HepG2 (cell line): ENCODE results near the gene PNKD. TPM values are rescaled to one million over a fixed set of nuclear protein-coding genes. Genes with fewer than 3 reads are reported as not detected.

Source experiments
- ELF1 ChIP-seq: sonication (generic); formaldehyde crosslinking; IDR thresholded peaks from 2 replicates; pipeline ENCODE4 v1.4.0; 2020; ENCODE audit warnings: missing genetic modification reagents
- GABPA ChIP-seq, 2 experiments: IDR thresholded peaks; 2 replicates each; pipeline ENCODE4 v1.6.1; 2011 to 2016; ENCODE audit warnings: low read depth in 2 of 2, low read length in 1 of 2, missing biosample characterization in 1 of 2, missing genetic modification characterization in 1 of 2
- HCFC1 ChIP-seq: fragments of 150-350 bp; IDR thresholded peaks from 2 replicates; pipeline ENCODE4 v1.6.1; 2014; ENCODE audit warnings: low read depth, low read length
- HDAC1 ChIP-seq: sonication (generic); formaldehyde crosslinking; IDR thresholded peaks from 2 replicates; pipeline ENCODE4 v1.5.1; 2020; ENCODE audit warnings: mild to moderate bottlenecking, missing genetic modification reagents
- HNF4G ChIP-seq, 2 experiments: sonication (generic) in 1 of 2; formaldehyde crosslinking in 1 of 2; IDR thresholded peaks; 2 replicates each; pipeline versions ENCODE4 v1.4.0 to v1.6.1; 2011 to 2020; ENCODE audit warnings: borderline replicate concordance in 2 of 2, low read depth in 2 of 2, mild to moderate bottlenecking in 2 of 2, low read length in 1 of 2, missing genetic modification reagents in 1 of 2, moderate library complexity in 1 of 2
- REXO4 ChIP-seq: sonication (generic); formaldehyde crosslinking; IDR thresholded peaks from 2 replicates; pipeline ENCODE4 v1.8.0; 2022; ENCODE audit warnings: missing genetic modification reagents, mild to moderate bottlenecking, borderline replicate concordance
- SALL1 ChIP-seq: sonication (generic); formaldehyde crosslinking; IDR thresholded peaks from 2 replicates; pipeline ENCODE4 v1.8.0; 2022; ENCODE audit warnings: mild to moderate bottlenecking, missing genetic modification reagents
- SATB2 ChIP-seq: sonication (generic); formaldehyde crosslinking; IDR thresholded peaks from 2 replicates; pipeline ENCODE4 v1.5.0; 2020; ENCODE audit warnings: missing genetic modification reagents
- SNAPC2 ChIP-seq: sonication (generic); formaldehyde crosslinking; IDR thresholded peaks from 2 replicates; pipeline ENCODE4 v1.8.1; 2022; ENCODE audit warnings: mild to moderate bottlenecking, missing genetic modification reagents
- THAP11 ChIP-seq: IDR thresholded peaks from 2 replicates; pipeline ENCODE4 v1.6.1; 2016; ENCODE audit warnings: missing biosample characterization, missing genetic modification reagents
- ZFP90 ChIP-seq: sonication (generic); formaldehyde crosslinking; IDR thresholded peaks from 2 replicates; pipeline ENCODE4 v1.8.0; 2022; ENCODE audit warnings: missing genetic modification reagents, mild to moderate bottlenecking, inconsistent platforms, borderline replicate concordance
- ZNF451 ChIP-seq: sonication (generic); formaldehyde crosslinking; IDR thresholded peaks from 2 replicates; pipeline ENCODE4 v1.5.0; 2020; ENCODE audit warnings: mild to moderate bottlenecking, missing genetic modification reagents
- ZNF546 ChIP-seq: sonication (generic); formaldehyde crosslinking; conservative IDR thresholded peaks from 2 replicates; pipeline ENCODE4 v1.8.1; 2023; ENCODE audit warnings: mild to moderate bottlenecking, missing genetic modification reagents
- ZNF614 ChIP-seq: IDR thresholded peaks from 2 replicates; pipeline ENCODE4 v1.6.1; 2018; ENCODE audit warnings: missing biosample characterization, missing genetic modification reagents, inconsistent platforms, borderline replicate concordance
- ZNF761 ChIP-seq: sonication (generic); formaldehyde crosslinking; conservative IDR thresholded peaks from 2 replicates; pipeline ENCODE4 v1.4.0; 2020; ENCODE audit warnings: mild to moderate bottlenecking, missing genetic modification reagents
- polyA plus RNA-seq, 8 experiments: library from polyadenylated mRNA; depleted of rRNA in 3 of 8; stranded (reverse) in 7 of 8; unstranded in 1 of 8; fragments of >200 nt; fragmentation: Illumina TruSeq in 4 of 8; extraction: Trizol in 4 of 8; gene quantifications; 2 replicates each; pipeline versions ENCODE4 v1.2.1 to v1.2.3, GENCODE V29; 2011 to 2016; ENCODE audit warnings: low read depth in 4 of 8, missing spikeins in 1 of 8, mixed read lengths in 1 of 8; ENCODE audit not compliant: insufficient read depth in 1 of 8
- total RNA-seq, 5 experiments: library from RNA; depleted of rRNA; stranded (reverse); fragments of >200 nt; fragmentation: Illumina TruSeq; extraction: Trizol; gene quantifications; 2 replicates each; pipeline ENCODE4 v1.2.3, GENCODE V29; 2016; ENCODE audit warnings: low read depth in 1 of 5
- TF ChIP-seq, protein P1 (sequence below): sonication (generic); formaldehyde crosslinking; IDR thresholded peaks from 2 replicates; pipeline ENCODE4 v1.9.0; 2021; ENCODE audit warnings: mild to moderate bottlenecking, missing genetic modification reagents
- TF ChIP-seq, protein P2 (sequence below): sonication (generic); formaldehyde crosslinking; IDR thresholded peaks from 2 replicates; pipeline ENCODE4 v1.8.0; 2022; ENCODE audit warnings: mild to moderate bottlenecking, missing genetic modification reagents, moderate library complexity
- TF ChIP-seq, protein P3 (sequence below): IDR thresholded peaks from 2 replicates; pipeline ENCODE4 v1.6.1; 2016; ENCODE audit warnings: low read depth, borderline replicate concordance
- TF ChIP-seq, protein P4 (sequence below): sonication (generic); formaldehyde crosslinking; IDR thresholded peaks from 2 replicates; pipeline ENCODE4 v1.4.0; 2020; ENCODE audit warnings: missing genetic modification reagents

The PNKD gene
- total and polyA plus RNA-seq, 2 of the 13 experiments (the other 11 are each of a cell fraction or from before 2014, with no cell fraction given), result 55.9 to 80.4 TPM

DNA sequence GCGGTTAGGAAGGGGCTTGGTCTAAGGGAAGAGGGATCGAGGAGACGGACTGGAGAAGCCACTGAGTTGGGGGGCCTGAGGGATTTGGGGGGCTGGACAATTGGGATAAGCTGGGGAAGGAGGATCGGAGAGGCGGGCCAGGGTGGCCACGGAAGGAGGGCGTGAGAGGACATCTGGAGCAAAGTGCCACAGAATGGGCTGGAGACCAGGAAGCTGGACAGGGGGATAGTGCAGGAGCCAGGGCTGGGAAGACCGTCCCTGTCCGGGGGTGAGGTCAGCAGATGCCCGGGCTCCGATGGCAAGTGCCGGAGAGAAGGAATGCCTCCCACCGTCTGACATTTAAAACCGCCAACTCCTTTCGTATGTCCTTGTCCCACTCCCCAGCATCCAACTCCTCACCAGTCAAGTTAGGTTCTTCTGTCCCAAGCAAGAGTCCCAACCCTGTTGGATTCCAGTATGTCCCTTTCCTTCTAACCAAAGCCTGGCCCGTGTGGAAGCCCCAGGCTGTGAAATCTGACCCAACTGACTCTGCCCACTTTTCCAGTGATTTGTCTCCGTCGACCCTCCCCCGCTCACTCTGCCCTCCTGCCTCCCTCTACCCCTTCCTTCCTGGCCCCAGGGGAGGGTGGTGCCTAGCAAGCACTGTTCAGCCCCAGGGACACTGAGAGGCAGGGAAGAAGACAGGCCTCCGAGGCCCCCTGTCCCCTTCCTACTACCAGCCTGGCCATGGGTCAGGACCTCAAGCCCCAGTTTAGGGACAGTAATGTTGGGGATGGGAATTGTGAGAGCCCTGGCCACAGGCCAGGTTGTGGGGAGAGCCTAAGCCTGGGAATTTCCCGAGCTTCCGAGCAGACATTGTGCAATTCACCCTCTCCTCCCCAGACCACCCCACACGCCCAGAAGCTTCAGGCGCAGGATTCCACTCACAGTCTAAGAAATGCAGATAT is 53.5 kb downstream of the PNKD start (continued):
- TF ChIP-seq, protein P1, sequence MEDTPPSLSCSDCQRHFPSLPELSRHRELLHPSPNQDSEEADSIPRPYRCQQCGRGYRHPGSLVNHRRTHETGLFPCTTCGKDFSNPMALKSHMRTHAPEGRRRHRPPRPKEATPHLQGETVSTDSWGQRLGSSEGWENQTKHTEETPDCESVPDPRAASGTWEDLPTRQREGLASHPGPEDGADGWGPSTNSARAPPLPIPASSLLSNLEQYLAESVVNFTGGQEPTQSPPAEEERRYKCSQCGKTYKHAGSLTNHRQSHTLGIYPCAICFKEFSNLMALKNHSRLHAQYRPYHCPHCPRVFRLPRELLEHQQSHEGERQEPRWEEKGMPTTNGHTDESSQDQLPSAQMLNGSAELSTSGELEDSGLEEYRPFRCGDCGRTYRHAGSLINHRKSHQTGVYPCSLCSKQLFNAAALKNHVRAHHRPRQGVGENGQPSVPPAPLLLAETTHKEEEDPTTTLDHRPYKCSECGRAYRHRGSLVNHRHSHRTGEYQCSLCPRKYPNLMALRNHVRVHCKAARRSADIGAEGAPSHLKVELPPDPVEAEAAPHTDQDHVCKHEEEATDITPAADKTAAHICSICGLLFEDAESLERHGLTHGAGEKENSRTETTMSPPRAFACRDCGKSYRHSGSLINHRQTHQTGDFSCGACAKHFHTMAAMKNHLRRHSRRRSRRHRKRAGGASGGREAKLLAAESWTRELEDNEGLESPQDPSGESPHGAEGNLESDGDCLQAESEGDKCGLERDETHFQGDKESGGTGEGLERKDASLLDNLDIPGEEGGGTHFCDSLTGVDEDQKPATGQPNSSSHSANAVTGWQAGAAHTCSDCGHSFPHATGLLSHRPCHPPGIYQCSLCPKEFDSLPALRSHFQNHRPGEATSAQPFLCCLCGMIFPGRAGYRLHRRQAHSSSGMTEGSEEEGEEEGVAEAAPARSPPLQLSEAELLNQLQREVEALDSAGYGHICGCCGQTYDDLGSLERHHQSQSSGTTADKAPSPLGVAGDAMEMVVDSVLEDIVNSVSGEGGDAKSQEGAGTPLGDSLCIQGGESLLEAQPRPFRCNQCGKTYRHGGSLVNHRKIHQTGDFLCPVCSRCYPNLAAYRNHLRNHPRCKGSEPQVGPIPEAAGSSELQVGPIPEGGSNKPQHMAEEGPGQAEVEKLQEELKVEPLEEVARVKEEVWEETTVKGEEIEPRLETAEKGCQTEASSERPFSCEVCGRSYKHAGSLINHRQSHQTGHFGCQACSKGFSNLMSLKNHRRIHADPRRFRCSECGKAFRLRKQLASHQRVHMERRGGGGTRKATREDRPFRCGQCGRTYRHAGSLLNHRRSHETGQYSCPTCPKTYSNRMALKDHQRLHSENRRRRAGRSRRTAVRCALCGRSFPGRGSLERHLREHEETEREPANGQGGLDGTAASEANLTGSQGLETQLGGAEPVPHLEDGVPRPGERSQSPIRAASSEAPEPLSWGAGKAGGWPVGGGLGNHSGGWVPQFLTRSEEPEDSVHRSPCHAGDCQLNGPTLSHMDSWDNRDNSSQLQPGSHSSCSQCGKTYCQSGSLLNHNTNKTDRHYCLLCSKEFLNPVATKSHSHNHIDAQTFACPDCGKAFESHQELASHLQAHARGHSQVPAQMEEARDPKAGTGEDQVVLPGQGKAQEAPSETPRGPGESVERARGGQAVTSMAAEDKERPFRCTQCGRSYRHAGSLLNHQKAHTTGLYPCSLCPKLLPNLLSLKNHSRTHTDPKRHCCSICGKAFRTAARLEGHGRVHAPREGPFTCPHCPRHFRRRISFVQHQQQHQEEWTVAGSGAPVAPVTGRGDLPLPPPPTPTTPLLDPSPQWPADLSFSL (CRISPR knock-in tag), result no peak
- TF ChIP-seq SATB2 (CRISPR knock-in tag) (no peak), HCFC1 (no peak), ELF1 (CRISPR knock-in tag) (peak; percentile 8; the same call in 1 of the 2 replicates), ZNF761 (CRISPR knock-in tag) (peak; percentile 73), ZNF546 (CRISPR knock-in tag) (peak; percentile 60; the same call in 1 of the 2 replicates), REXO4 (CRISPR knock-in tag) (no peak), HNF4G (IDR thresholded peaks at IDR 0.05; ENCODE audit: borderline replicate concordance, low read depth, low read length) (no peak), HNF4G (CRISPR knock-in tag; IDR thresholded peaks at IDR 0.05; ENCODE audit: borderline replicate concordance, low read depth) (no peak), ZNF451 (CRISPR knock-in tag) (peak; percentile 61; the same call in 1 of the 2 replicates), SALL1 (CRISPR knock-in tag) (peak; percentile 64), ZNF614 (CRISPR knock-in tag) (peak; percentile 13; the same call in 1 of the 2 replicates), THAP11 (CRISPR knock-in tag) (peak; percentile 30; the same call in 1 of the 2 replicates), HDAC1 (CRISPR knock-in tag) (peak; percentile 26; the same call in 1 of the 2 replicates), SNAPC2 (no peak), GABPA (IDR thresholded peaks at IDR 0.05; ENCODE audit: low read depth, low read length) (no peak), GABPA (CRISPR knock-in tag; IDR thresholded peaks at IDR 0.05; ENCODE audit: low read depth) (peak; percentile 39; the same call in 1 of the 2 replicates), ZFP90 (CRISPR knock-in tag) (peak; percentile 86; the same call in 1 of the 2 replicates)
- TF ChIP-seq, protein P2, sequence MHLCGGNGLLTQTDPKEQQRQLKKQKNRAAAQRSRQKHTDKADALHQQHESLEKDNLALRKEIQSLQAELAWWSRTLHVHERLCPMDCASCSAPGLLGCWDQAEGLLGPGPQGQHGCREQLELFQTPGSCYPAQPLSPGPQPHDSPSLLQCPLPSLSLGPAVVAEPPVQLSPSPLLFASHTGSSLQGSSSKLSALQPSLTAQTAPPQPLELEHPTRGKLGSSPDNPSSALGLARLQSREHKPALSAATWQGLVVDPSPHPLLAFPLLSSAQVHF (CRISPR knock-in tag), result no peak
- TF ChIP-seq, protein P3, sequence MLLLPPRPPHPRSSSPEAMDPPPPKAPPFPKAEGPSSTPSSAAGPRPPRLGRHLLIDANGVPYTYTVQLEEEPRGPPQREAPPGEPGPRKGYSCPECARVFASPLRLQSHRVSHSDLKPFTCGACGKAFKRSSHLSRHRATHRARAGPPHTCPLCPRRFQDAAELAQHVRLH, result 0 out of 2 replicates have a peak, but pooled peaks have one; percentile 51
- TF ChIP-seq, protein P4, sequence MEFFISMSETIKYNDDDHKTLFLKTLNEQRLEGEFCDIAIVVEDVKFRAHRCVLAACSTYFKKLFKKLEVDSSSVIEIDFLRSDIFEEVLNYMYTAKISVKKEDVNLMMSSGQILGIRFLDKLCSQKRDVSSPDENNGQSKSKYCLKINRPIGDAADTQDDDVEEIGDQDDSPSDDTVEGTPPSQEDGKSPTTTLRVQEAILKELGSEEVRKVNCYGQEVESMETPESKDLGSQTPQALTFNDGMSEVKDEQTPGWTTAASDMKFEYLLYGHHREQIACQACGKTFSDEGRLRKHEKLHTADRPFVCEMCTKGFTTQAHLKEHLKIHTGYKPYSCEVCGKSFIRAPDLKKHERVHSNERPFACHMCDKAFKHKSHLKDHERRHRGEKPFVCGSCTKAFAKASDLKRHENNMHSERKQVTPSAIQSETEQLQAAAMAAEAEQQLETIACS (CRISPR knock-in tag), result no peak
